Activated CD8-positive, alpha-beta memory T cell treated with anti-CD3 and anti-CD28 coated beads for 36 hours (primary cell): Measurements from ENCODE around the gene HOXC9. TPM values are rescaled to one million over a fixed set of nuclear protein-coding genes. Genes with fewer than 3 reads are reported as not detected.

Source experiments
- CTCF ChIA-PET: fragments of 350-600 bp; sonication (Branson Sonifier 250); formaldehyde crosslinking; loops from one replicate; lab custom pipeline; 2021; ENCODE audit warnings: antibody characterized with exemption; lab: Charles Lee
- POLR2A ChIA-PET: fragments of 350-600 bp; sonication (Branson Sonifier 250); formaldehyde crosslinking; loops from one replicate; lab custom pipeline; 2021; ENCODE audit warnings: antibody characterized with exemption; lab: Charles Lee
- total RNA-seq, 2 experiments: library from RNA; stranded (reverse); gene quantifications; one replicate each; pipeline ENCODE4 v1.2.3, GENCODE V29; 2021

Gene HOXC9
- not detected for total RNA-seq

GRCh38 chr12:54000116-54001114 is at the start of gene HOXC9:
Gene HOXC9, plus strand, starts transcription at chr12:54000161. Its CDS starts 28 bp downstream, at chr12:54000189.
- ChIA-PET CTCF (interaction anchor here (0.6 to 1.8 kb wide), 7 partner anchors 8 to 200 kb away, joined by 3 to 7 read pairs (median 5); partner anchors contain the start of genes HOXC10 and HOXC8), POLR2A (no interaction called here)

- ChIA-PET POLR2A (no interaction called here), CTCF (no interaction called here)
These were observed 49.6 kb upstream of the HOXC9 start for GRCh38 chr12:53950437-53950773.

- CTCF ChIA-PET, result interaction anchor here (1.4 kb wide), 1 partner anchor 18 kb away, joined by 3 read pairs; no protein-coding TSS in a partner anchor
- POLR2A ChIA-PET, result no interaction called here
These were observed 49.0 kb upstream of the HOXC9 start for GRCh38 chr12:53950789-53951576.

GRCh38 chr12:53951577-53952334 is 48.2 kb upstream of the HOXC9 start:
- ChIA-PET CTCF (interaction anchor here (1.4 kb wide), 1 partner anchor 19 kb away, joined by 3 read pairs; no protein-coding TSS in a partner anchor), POLR2A (no interaction called here)

- POLR2A ChIA-PET, result no interaction called here
- CTCF ChIA-PET, result interaction anchor here (0.7 to 1.4 kb wide), 2 partner anchors 20 to 46 kb away, joined by 3 read pairs; no protein-coding TSS in a partner anchor
These were observed 47.6 kb upstream of the HOXC9 start for GRCh38 chr12:53952335-53952694.

- POLR2A ChIA-PET, result no interaction called here
- CTCF ChIA-PET, result interaction anchor here (0.7 to 1.4 kb wide), 2 partner anchors 20 to 45 kb away, joined by 3 read pairs; no protein-coding TSS in a partner anchor
These were observed 46.9 kb upstream of the HOXC9 start for GRCh38 chr12:53952871-53953734.

- POLR2A ChIA-PET, result no interaction called here
- CTCF ChIA-PET, result interaction anchor here (1.0 kb wide), 1 partner anchor 208 kb away, joined by 3 read pairs; no protein-coding TSS in a partner anchor
These were observed 45.9 kb upstream of the HOXC9 start for GRCh38 chr12:53953831-53954693.

GRCh38 chr12:53954694-53955035 is 45.3 kb upstream of the HOXC9 start, which contains the start of gene HOXC12:
Gene HOXC12, plus strand, starts transcription at chr12:53954903. Its CDS starts 27 bp downstream, at chr12:53954930.
- POLR2A ChIA-PET, result no interaction called here
- CTCF ChIA-PET, result interaction anchor here (1.0 kb wide), 1 partner anchor 208 kb away, joined by 3 read pairs; no protein-coding TSS in a partner anchor

GRCh38 chr12:53955036-53955775 is 44.8 kb upstream of the HOXC9 start:
- POLR2A ChIA-PET, result no interaction called here
- CTCF ChIA-PET, result interaction anchor here (1.0 to 1.1 kb wide), 2 partner anchors 39 to 209 kb away, joined by 3 read pairs; no protein-coding TSS in a partner anchor

- ChIA-PET CTCF (interaction anchor here (1.1 kb wide), 1 partner anchor 38 kb away, joined by 3 read pairs; no protein-coding TSS in a partner anchor), POLR2A (no interaction called here)
These were observed 44.1 kb upstream of the HOXC9 start for GRCh38 chr12:53955776-53956250.

GRCh38 chr12:53956251-53956887 is 43.6 kb upstream of the HOXC9 start:
- POLR2A ChIA-PET, result no interaction called here
- CTCF ChIA-PET, result interaction anchor here (1.1 kb wide), 1 partner anchor 37 kb away, joined by 3 read pairs; no protein-coding TSS in a partner anchor

- ChIA-PET POLR2A (no interaction called here), CTCF (no interaction called here)
These were observed 42.9 kb upstream of the HOXC9 start for GRCh38 chr12:53956914-53957536.

GRCh38 chr12:53958128-53958527 is 41.8 kb upstream of the HOXC9 start:
- CTCF ChIA-PET, result no interaction called here

GRCh38 chr12:53959314-53959713 is 40.6 kb upstream of the HOXC9 start:
- POLR2A ChIA-PET, result no interaction called here
- CTCF ChIA-PET, result interaction anchor here (0.6 kb wide), 1 partner anchor 241 kb away, joined by 3 read pairs; no protein-coding TSS in a partner anchor

More at GRCh38 chr12:53958128-53958527, 41.8 kb upstream of the HOXC9 start:
- POLR2A ChIA-PET, result no interaction called here
